Measurements from ENCODE around the gene TBX15.

DNA sequence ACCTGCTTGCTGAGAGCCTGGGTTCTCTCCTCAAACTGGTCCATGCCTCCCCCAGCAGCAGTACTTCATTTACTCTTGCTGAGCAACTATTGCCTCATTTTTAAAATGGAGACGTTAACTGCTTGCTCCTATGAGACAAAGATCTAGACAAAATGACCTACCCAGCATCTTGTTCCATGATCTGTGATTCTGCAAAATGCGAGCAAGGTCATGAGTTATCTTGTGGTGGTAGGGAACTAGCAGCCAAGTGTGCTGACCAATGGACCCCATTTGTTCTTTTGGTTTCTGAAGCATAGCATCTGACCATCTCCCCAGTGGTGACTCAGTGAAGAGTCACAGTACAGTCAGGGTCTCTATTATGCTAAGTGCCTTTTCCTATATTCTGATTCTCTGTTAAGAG, 40.4 kb downstream of the TBX15 start:
- TF ChIP-seq EZH2 (optimal IDR thresholded peaks at IDR 0.05; ENCODE audit: low read depth, low read length): no peak
- TF ChIP-seq, protein P1, sequence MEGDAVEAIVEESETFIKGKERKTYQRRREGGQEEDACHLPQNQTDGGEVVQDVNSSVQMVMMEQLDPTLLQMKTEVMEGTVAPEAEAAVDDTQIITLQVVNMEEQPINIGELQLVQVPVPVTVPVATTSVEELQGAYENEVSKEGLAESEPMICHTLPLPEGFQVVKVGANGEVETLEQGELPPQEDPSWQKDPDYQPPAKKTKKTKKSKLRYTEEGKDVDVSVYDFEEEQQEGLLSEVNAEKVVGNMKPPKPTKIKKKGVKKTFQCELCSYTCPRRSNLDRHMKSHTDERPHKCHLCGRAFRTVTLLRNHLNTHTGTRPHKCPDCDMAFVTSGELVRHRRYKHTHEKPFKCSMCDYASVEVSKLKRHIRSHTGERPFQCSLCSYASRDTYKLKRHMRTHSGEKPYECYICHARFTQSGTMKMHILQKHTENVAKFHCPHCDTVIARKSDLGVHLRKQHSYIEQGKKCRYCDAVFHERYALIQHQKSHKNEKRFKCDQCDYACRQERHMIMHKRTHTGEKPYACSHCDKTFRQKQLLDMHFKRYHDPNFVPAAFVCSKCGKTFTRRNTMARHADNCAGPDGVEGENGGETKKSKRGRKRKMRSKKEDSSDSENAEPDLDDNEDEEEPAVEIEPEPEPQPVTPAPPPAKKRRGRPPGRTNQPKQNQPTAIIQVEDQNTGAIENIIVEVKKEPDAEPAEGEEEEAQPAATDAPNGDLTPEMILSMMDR (IDR thresholded peaks at IDR 0.05; ENCODE audit: low read length): no peak
